SK-N-SH (cell line): ENCODE results near the gene SCAPER. TPM values are rescaled to one million over a fixed set of nuclear protein-coding genes. Genes with fewer than 3 reads are reported as not detected.

Experiments
- CTCF ChIA-PET: fragments of 300-600, 350-600 bp; formaldehyde crosslinking; extraction: SDS; loops from one replicate; lab custom pipeline; 2021; lab: Yijun Ruan, JAX
- POLR2A ChIA-PET: fragments of 350-600 bp; sonication (Branson Sonifier 250); formaldehyde crosslinking; extraction: SDS; loops from one replicate; lab custom pipeline; 2020; ENCODE audit warnings: antibody characterized with exemption, inconsistent platforms; lab: Yijun Ruan, JAX
- DNase-seq: peaks from one replicate; pipeline ENCODE4 v3.0.0; 2012
- H2AFZ ChIP-seq: fragments of 200-600 bp; sonication (generic); 2 replicates; pipeline ENCODE4 v1.8.1; 2016; ENCODE audit warnings: antibody characterized with exemption, mild to moderate bottlenecking, low read depth
- H3F3A ChIP-seq: fragments of 200-600 bp; sonication (generic); replicated peaks from 2 replicates; pipeline ENCODE3; 2016; ENCODE audit warnings: antibody characterized with exemption, mild to moderate bottlenecking; ENCODE audit not compliant: insufficient read depth
- H3K27ac ChIP-seq, 2 experiments: fragments of 200-500 bp in 1 of 2; fragments of 200-600 bp in 1 of 2; sonication (Bioruptor generic) in 1 of 2; sonication (generic), shearing (Covaris generic) in 1 of 2; 2 replicates each; pipeline versions ENCODE4 v1.5.1 to v1.6.1; 2014 to 2016; ENCODE audit warnings: low read depth in 2 of 2, inconsistent platforms in 1 of 2, low read length in 1 of 2, mild to moderate bottlenecking in 1 of 2, mixed read lengths in 1 of 2
- H3K27me3 ChIP-seq: fragments of 200-600 bp; sonication (generic), shearing (Covaris generic); 2 replicates; pipeline ENCODE4 v1.6.1; 2016; ENCODE audit warnings: mixed run types; ENCODE audit not compliant: insufficient read depth
- H3K36me3 ChIP-seq, 2 experiments: fragments of 200-500 bp in 1 of 2; fragments of 200-600 bp in 1 of 2; sonication (Bioruptor generic) in 1 of 2; sonication (generic) in 1 of 2; replicated peaks in 1 of 2; 2 replicates each; pipeline versions ENCODE3 to v1.5.1; 2014 to 2016; ENCODE audit warnings: low read length in 1 of 2, mild to moderate bottlenecking in 1 of 2; ENCODE audit not compliant: insufficient read depth in 2 of 2, control insufficient read depth in 1 of 2
- H3K4me1 ChIP-seq, 2 experiments: fragments of 200-500 bp in 1 of 2; fragments of 200-600 bp in 1 of 2; sonication (Bioruptor generic) in 1 of 2; sonication (generic), shearing (Covaris generic) in 1 of 2; 2 replicates each; pipeline versions ENCODE4 v1.5.1 to v1.6.1; 2014 to 2016; ENCODE audit warnings: low read depth in 1 of 2, low read length in 1 of 2, mixed run types in 1 of 2; ENCODE audit not compliant: insufficient read depth in 2 of 2, control insufficient read depth in 1 of 2
- H3K4me2 ChIP-seq: fragments of 200-600 bp; sonication (generic), shearing (Covaris generic); 2 replicates; pipeline ENCODE4 v1.6.1; 2017; ENCODE audit warnings: mixed run types
- H3K4me3 ChIP-seq, 2 experiments: fragments of 200-500 bp in 1 of 2; fragments of 200-600 bp in 1 of 2; sonication (Bioruptor generic) in 1 of 2; sonication (generic), shearing (Covaris generic) in 1 of 2; 2 replicates each; pipeline versions ENCODE4 v1.5.1 to v1.8.1; 2014 to 2016; ENCODE audit warnings: low read depth in 2 of 2, inconsistent platforms in 1 of 2, low read length in 1 of 2, mild to moderate bottlenecking in 1 of 2, mixed read lengths in 1 of 2, moderate library complexity in 1 of 2
- H3K79me2 ChIP-seq: fragments of 200-600 bp; sonication (generic); 2 replicates; pipeline ENCODE4 v1.8.1; 2017; ENCODE audit warnings: mild to moderate bottlenecking; ENCODE audit not compliant: insufficient read depth
- H3K9ac ChIP-seq: fragments of 200-600 bp; sonication (generic); 2 replicates; pipeline ENCODE4 v1.6.1; 2017; ENCODE audit warnings: mixed run types
- H3K9me2 ChIP-seq: fragments of 200-600 bp; sonication (generic); 2 replicates; pipeline ENCODE4 v1.6.1; 2017; ENCODE audit warnings: mixed run types
- H3K9me3 ChIP-seq: fragments of 200-600 bp; sonication (generic); 2 replicates; pipeline ENCODE4 v1.6.1; 2017; ENCODE audit warnings: mixed run types, mild to moderate bottlenecking, moderate library complexity
- H4K20me1 ChIP-seq: fragments of 200-600 bp; sonication (generic); 2 replicates; pipeline ENCODE4 v1.6.1; 2017; ENCODE audit warnings: mild to moderate bottlenecking, mixed run types; ENCODE audit not compliant: insufficient read depth
- CTCF ChIP-seq: fragments of 200-600 bp; sonication (generic); IDR thresholded peaks from 2 replicates; pipeline ENCODE4 v1.6.1; 2017; ENCODE audit warnings: antibody characterized with exemption, mild to moderate bottlenecking, moderate library complexity
- ELF1 ChIP-seq: IDR thresholded peaks from 2 replicates; pipeline ENCODE4 v1.4.0; 2012
- EP300 ChIP-seq, 2 experiments: IDR thresholded peaks; 2 replicates each; pipeline versions ENCODE4 v1.4.0 to v1.6.1; 2012; ENCODE audit warnings: borderline replicate concordance in 1 of 2, low read depth in 1 of 2, low read length in 1 of 2
- FOXM1 ChIP-seq: IDR thresholded peaks from 2 replicates; pipeline ENCODE4 v1.4.0; 2012; ENCODE audit warnings: low read depth, mild to moderate bottlenecking
- GABPA ChIP-seq: IDR thresholded peaks from 2 replicates; pipeline ENCODE4 v1.4.0; 2012; ENCODE audit warnings: low read depth, mild to moderate bottlenecking
- GATA2 ChIP-seq: sonication (generic); formaldehyde crosslinking; IDR thresholded peaks from 2 replicates; pipeline ENCODE4 v1.5.0; 2020; ENCODE audit warnings: mild to moderate bottlenecking, missing genetic modification reagents
- IRF3 ChIP-seq: fragments of 150-350 bp; IDR thresholded peaks from 2 replicates; pipeline ENCODE4 v1.6.1; 2016; ENCODE audit warnings: mild to moderate bottlenecking, low read depth, low read length
- JUND ChIP-seq: IDR thresholded peaks from 2 replicates; pipeline ENCODE4 v1.4.0; 2012
- MXI1 ChIP-seq: IDR thresholded peaks from 2 replicates; pipeline ENCODE4 v1.6.1; 2012; ENCODE audit warnings: mild to moderate bottlenecking, low read depth, low read length, improper control_type of control experiment
- NRF1 ChIP-seq: IDR thresholded peaks from 2 replicates; pipeline ENCODE4 v1.6.1; 2012; ENCODE audit warnings: low read depth, mild to moderate bottlenecking, low read length
- POLR2AphosphoS5 ChIP-seq: IDR thresholded peaks from 2 replicates; pipeline ENCODE4 v1.6.1; 2012; ENCODE audit warnings: low read depth, low read length
- RAD21 ChIP-seq: IDR thresholded peaks from 2 replicates; pipeline ENCODE4 v1.6.1; 2012; ENCODE audit warnings: mild to moderate bottlenecking, low read length
- RFX5 ChIP-seq: IDR thresholded peaks from 2 replicates; pipeline ENCODE4 v1.6.1; 2012; ENCODE audit warnings: mild to moderate bottlenecking, improper control_type of control experiment, low read length
- RXRA ChIP-seq: IDR thresholded peaks from 2 replicates; pipeline ENCODE4 v1.4.0; 2012; ENCODE audit warnings: low read depth, mild to moderate bottlenecking, borderline replicate concordance
- SMC3 ChIP-seq: IDR thresholded peaks from 2 replicates; pipeline ENCODE4 v1.6.1; 2012; ENCODE audit warnings: low read depth, low read length, improper control_type of control experiment
- TAF1 ChIP-seq: IDR thresholded peaks from 2 replicates; pipeline ENCODE4 v1.6.1; 2012; ENCODE audit warnings: low read depth, mild to moderate bottlenecking, low read length, moderate library complexity, borderline replicate concordance
- TCF12 ChIP-seq: IDR thresholded peaks from 2 replicates; pipeline ENCODE4 v1.4.0; 2012
- ZBTB33 ChIP-seq: IDR thresholded peaks from 2 replicates; pipeline ENCODE4 v1.4.0; 2012; ENCODE audit warnings: low read depth, borderline replicate concordance
- WGBS: methylation state at CpG from one replicate; pipeline ENCODE4 v1.1.6; 2017; ENCODE audit warnings: low lambda C conversion rate; 5-methylcytosine and 5-hydroxymethylcytosine counted together
- polyA plus RNA-seq, 3 experiments: library from polyadenylated mRNA; depleted of rRNA; stranded (reverse); fragments of >200 nt; gene quantifications; 2 replicates each; pipeline ENCODE4 v1.2.3, GENCODE V29; 2012

SCAPER gene
- polyA plus RNA-seq, 1 of the 3 experiments (the other 2 are of a cell fraction), result 1.8 TPM

GRCh38 chr15:76460347-76460746 lies 444.8 kb downstream of the SCAPER start:
- CTCF ChIA-PET, result no interaction called here
- no peak overlapping the region for H3K9ac ChIP-seq
- H3K9me2 ChIP-seq, result no peaks in the 10 kb centered on the region
- no peaks in the 10 kb centered on the region for H3K9me3 ChIP-seq
- no peaks in the 10 kb centered on the region for H3K79me2 ChIP-seq
- H2AFZ ChIP-seq, result no peak overlapping the region
- H3K27me3 ChIP-seq, result no peaks in the 10 kb centered on the region
- DNase-seq, result no peak
- H3K4me2 ChIP-seq, result no peak overlapping the region
- no peaks in the 10 kb centered on the region for H3F3A ChIP-seq
- H3K4me3 ChIP-seq, result no peak overlapping the region
- peaks cover 0 to 4% of the 10 kb centered on the region in 2 experiments for H3K36me3 ChIP-seq
- POLR2A ChIA-PET, result no interaction called here
- 92% methylated on average over 3 of the region's 3 CpGs for WGBS
- H4K20me1 ChIP-seq, result no peaks in the 10 kb centered on the region
- H3K27ac ChIP-seq, result no peak overlapping the region
- no peaks in the 10 kb centered on the region for H3K4me1 ChIP-seq
- TF ChIP-seq ELF1 (no peak), RAD21 (no peak), EP300 (IDR thresholded peaks at IDR 0.05; ENCODE audit: borderline replicate concordance in 1 of 2, low read depth in 1 of 2, low read length in 1 of 2) (no peak), NRF1 (no peak), GABPA (no peak), FOXM1 (no peak), RXRA (no peak), SMC3 (no peak), RFX5 (no peak), TCF12 (no peak), JUND (no peak), ZBTB33 (no peak), MXI1 (no peak), TAF1 (no peak), POLR2AphosphoS5 (no peak), GATA2 (CRISPR knock-in tag) (no peak), CTCF (no peak), IRF3 (no peak)
- TF ChIP-seq, all 33 proteins: peak for 0
